ENCODE results near the gene TMEM109. TPM values are rescaled to one million over a fixed set of nuclear protein-coding genes. Genes with fewer than 3 reads are reported as not detected.

TMEM109 gene
- total and polyA plus RNA-seq, 9 of the 15 experiments (the other 6 are each of a cell fraction or from before 2014, with no cell fraction given): 9.2 to 71.3 (median 30.5) TPM

DNA sequence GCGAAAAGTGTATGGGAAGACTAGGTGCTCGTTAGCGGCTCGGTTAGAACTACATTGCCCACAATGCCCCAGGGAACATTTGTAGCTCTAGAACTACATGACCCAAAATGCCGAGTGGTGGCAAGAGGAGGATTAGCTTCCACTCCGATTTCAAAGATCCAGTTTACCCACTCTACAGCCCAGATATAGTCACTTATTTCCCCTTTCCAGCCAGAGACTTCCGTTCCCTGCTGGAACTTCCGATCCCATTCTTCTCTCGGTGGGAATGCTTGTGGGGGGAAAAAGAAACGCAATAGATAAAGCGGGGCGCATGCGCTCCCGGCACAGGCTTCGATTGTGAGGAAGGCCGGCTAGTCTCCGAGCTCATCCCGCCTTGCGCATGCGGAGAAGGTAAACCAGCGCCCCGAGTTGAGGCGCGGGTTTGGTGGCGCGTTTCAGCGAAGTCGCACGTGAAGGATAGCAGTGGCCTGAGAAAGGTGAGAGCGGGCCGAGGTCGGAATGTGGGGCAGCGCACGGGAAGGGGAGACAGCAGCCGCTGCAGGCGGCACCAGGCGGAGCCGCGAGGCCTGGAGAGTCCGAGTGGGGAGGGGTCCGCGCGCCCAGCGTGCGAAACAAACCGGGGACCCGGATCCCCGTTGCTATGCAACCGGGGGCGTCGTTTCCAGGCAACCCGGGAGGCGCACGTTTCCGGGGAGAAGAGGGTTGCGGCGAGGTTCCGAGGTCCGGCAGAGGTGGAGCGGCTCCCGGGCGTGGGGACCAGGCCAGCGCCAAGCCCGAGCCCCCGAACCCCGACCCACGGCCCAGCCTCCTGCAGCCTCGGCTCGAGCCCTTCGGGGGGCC lies at the start of gene TMEM109 (continued):
- TF ChIP-seq, protein P1, sequence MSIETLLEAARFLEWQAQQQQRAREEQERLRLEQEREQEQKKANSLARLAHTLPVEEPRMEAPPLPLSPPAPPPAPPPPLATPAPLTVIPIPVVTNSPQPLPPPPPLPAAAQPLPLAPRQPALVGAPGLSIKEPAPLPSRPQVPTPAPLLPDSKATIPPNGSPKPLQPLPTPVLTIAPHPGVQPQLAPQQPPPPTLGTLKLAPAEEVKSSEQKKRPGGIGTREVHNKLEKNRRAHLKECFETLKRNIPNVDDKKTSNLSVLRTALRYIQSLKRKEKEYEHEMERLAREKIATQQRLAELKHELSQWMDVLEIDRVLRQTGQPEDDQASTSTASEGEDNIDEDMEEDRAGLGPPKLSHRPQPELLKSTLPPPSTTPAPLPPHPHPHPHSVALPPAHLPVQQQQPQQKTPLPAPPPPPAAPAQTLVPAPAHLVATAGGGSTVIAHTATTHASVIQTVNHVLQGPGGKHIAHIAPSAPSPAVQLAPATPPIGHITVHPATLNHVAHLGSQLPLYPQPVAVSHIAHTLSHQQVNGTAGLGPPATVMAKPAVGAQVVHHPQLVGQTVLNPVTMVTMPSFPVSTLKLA (conservative IDR thresholded peaks at IDR 0.05): peak; percentile 59 to 72
- TF ChIP-seq ZNF263 (CRISPR knock-in tag; IDR thresholded peaks at IDR 0.05; ENCODE audit: borderline replicate concordance) (peak; percentile 1; the same call in 1 of the 2 replicates), BRCA1 (IDR thresholded peaks at IDR 0.05) (no peak), BRCA1 (CRISPR knock-in tag; IDR thresholded peaks at IDR 0.05) (0 out of 2 replicates have a peak, but pooled peaks have one; percentile 65), SRSF1 (IDR thresholded peaks at IDR 0.05; ENCODE audit: low read depth, low read length) (no peak), ZNF77 (CRISPR knock-in tag; IDR thresholded peaks at IDR 0.05) (no peak), POLR2B (IDR thresholded peaks at IDR 0.05; ENCODE audit: low read depth, partially characterized antibody) (peak; percentile 76), MTA1 (IDR thresholded peaks at IDR 0.05; ENCODE audit: borderline replicate concordance) (peak; percentile 33; the same call in 1 of the 2 replicates), RAD21 (CRISPR knock-in tag; conservative IDR thresholded peaks at IDR 0.05 in 1 of 2, IDR thresholded peaks at IDR 0.05 in 1 of 2) (no peak)
- TF ChIP-seq, protein P2, sequence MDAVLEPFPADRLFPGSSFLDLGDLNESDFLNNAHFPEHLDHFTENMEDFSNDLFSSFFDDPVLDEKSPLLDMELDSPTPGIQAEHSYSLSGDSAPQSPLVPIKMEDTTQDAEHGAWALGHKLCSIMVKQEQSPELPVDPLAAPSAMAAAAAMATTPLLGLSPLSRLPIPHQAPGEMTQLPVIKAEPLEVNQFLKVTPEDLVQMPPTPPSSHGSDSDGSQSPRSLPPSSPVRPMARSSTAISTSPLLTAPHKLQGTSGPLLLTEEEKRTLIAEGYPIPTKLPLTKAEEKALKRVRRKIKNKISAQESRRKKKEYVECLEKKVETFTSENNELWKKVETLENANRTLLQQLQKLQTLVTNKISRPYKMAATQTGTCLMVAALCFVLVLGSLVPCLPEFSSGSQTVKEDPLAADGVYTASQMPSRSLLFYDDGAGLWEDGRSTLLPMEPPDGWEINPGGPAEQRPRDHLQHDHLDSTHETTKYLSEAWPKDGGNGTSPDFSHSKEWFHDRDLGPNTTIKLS (IDR thresholded peaks at IDR 0.05; ENCODE audit: borderline replicate concordance, low read depth): peak; percentile 85; the same call in 1 of the 2 replicates
- TF ChIP-seq, protein P3, sequence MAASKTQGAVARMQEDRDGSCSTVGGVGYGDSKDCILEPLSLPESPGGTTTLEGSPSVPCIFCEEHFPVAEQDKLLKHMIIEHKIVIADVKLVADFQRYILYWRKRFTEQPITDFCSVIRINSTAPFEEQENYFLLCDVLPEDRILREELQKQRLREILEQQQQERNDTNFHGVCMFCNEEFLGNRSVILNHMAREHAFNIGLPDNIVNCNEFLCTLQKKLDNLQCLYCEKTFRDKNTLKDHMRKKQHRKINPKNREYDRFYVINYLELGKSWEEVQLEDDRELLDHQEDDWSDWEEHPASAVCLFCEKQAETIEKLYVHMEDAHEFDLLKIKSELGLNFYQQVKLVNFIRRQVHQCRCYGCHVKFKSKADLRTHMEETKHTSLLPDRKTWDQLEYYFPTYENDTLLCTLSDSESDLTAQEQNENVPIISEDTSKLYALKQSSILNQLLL (CRISPR knock-in tag; IDR thresholded peaks at IDR 0.05; ENCODE audit: borderline replicate concordance): no peak
- TF ChIP-seq, protein P4, sequence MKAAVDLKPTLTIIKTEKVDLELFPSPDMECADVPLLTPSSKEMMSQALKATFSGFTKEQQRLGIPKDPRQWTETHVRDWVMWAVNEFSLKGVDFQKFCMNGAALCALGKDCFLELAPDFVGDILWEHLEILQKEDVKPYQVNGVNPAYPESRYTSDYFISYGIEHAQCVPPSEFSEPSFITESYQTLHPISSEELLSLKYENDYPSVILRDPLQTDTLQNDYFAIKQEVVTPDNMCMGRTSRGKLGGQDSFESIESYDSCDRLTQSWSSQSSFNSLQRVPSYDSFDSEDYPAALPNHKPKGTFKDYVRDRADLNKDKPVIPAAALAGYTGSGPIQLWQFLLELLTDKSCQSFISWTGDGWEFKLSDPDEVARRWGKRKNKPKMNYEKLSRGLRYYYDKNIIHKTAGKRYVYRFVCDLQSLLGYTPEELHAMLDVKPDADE (conservative IDR thresholded peaks at IDR 0.05; ENCODE audit: control insufficient read depth, low read depth, low read length): peak; percentile 57

All from K562 (cell line).